IMR-90 (cell line): Measurements from ENCODE around the gene FYCO1. TPM values are rescaled to one million over a fixed set of nuclear protein-coding genes. Genes with fewer than 3 reads are reported as not detected.

ENCODE experiments used
- ATAC-seq: fragments of 200-7000 bp; cut with Tn5 transposase; 2 replicates; pipeline ENCODE4 v1.9.1; 2020; ENCODE audit warnings: low read depth, mild to moderate bottlenecking, moderate library complexity
- BruUV-seq: library from RNA; stranded (reverse); fragments of 400-500 nt; replicated peaks from 2 replicates; lab custom pipeline; 2021; lab: Mats Ljungman, UMichigan
- CTCF ChIA-PET: fragments of 300-600 bp; formaldehyde crosslinking; extraction: SDS; loops from one replicate; lab custom pipeline; 2021; ENCODE audit warnings: antibody characterized with exemption; lab: Yijun Ruan, JAX
- POLR2A ChIA-PET: fragments of 300-600 bp; sonication (Branson Sonifier 250); formaldehyde crosslinking; loops from one replicate; lab custom pipeline; 2022; ENCODE audit warnings: antibody characterized with exemption; ENCODE audit not compliant: unreplicated experiment; lab: Charles Lee
- DNase-seq: peaks from one replicate; pipeline ENCODE4 v3.0.0; 2013
- H2AFZ ChIP-seq: replicated peaks from 2 replicates; pipeline ENCODE3; 2013; ENCODE audit warnings: low read length, mild to moderate bottlenecking; ENCODE audit not compliant: poor library complexity
- H2AK5ac ChIP-seq: 2 replicates; pipeline ENCODE4 v1.6.1; 2013; ENCODE audit warnings: low read depth, low read length, inconsistent platforms
- H2AK9ac ChIP-seq: replicated peaks from 2 replicates; pipeline ENCODE3; 2013; ENCODE audit warnings: mild to moderate bottlenecking, low read depth, low read length, moderate library complexity; ENCODE audit not compliant: poor library complexity
- H2BK120ac ChIP-seq: 2 replicates; pipeline ENCODE4 v1.6.1; 2013; ENCODE audit warnings: low read depth, low read length, inconsistent platforms
- H2BK15ac ChIP-seq: 3 replicates; pipeline ENCODE4 v1.6.1; 2013; ENCODE audit warnings: low read depth, low read length, inconsistent platforms
- H2BK20ac ChIP-seq: 2 replicates; pipeline ENCODE4 v1.6.1; 2013; ENCODE audit warnings: low read depth, mild to moderate bottlenecking, inconsistent platforms, low read length, moderate library complexity
- H2BK5ac ChIP-seq: 2 replicates; pipeline ENCODE4 v1.6.1; 2013; ENCODE audit warnings: mild to moderate bottlenecking, low read depth, low read length, inconsistent platforms; ENCODE audit not compliant: poor library complexity, severe bottlenecking
- H3K14ac ChIP-seq: replicated peaks from 2 replicates; pipeline ENCODE4 v1.6.1; 2013; ENCODE audit warnings: low read depth, low read length, inconsistent platforms
- H3K18ac ChIP-seq: 2 replicates; pipeline ENCODE4 v1.6.1; 2013; ENCODE audit warnings: low read depth, low read length, control low read depth
- H3K23ac ChIP-seq: 2 replicates; pipeline ENCODE4 v1.6.1; 2013; ENCODE audit warnings: low read depth, low read length, inconsistent platforms
- H3K27ac ChIP-seq: 2 replicates; pipeline ENCODE4 v1.5.1; 2013; ENCODE audit warnings: mild to moderate bottlenecking, control low read depth, low read length; ENCODE audit not compliant: insufficient read depth
- H3K27me3 ChIP-seq: 2 replicates; pipeline ENCODE4 v1.6.1; 2013; ENCODE audit warnings: low read length; ENCODE audit not compliant: control insufficient read depth, insufficient read depth
- H3K36me3 ChIP-seq: 2 replicates; pipeline ENCODE4 v1.6.1; 2013; ENCODE audit warnings: low read length, mixed read lengths; ENCODE audit not compliant: control insufficient read depth, insufficient read depth
- H3K4ac ChIP-seq: 2 replicates; pipeline ENCODE4 v1.6.1; 2013; ENCODE audit warnings: low read depth, low read length, inconsistent platforms
- H3K4me1 ChIP-seq: 2 replicates; pipeline ENCODE4 v1.6.1; 2013; ENCODE audit warnings: low read length, mixed read lengths; ENCODE audit not compliant: control insufficient read depth, insufficient read depth
- H3K4me2 ChIP-seq: 2 replicates; pipeline ENCODE4 v1.6.1; 2013; ENCODE audit warnings: low read depth, mild to moderate bottlenecking, control low read depth, low read length, moderate library complexity
- H3K4me3 ChIP-seq: 2 replicates; pipeline ENCODE4 v1.5.1; 2013; ENCODE audit warnings: low read depth, mild to moderate bottlenecking, control low read depth, low read length, moderate library complexity; ENCODE audit not compliant: insufficient read depth
- H3K56ac ChIP-seq: 2 replicates; pipeline ENCODE4 v1.6.1; 2013; ENCODE audit warnings: low read length, inconsistent platforms; ENCODE audit not compliant: insufficient read depth; ENCODE audit errors: extremely low read depth
- H3K79me1 ChIP-seq, 2 experiments: 2 replicates each; pipeline ENCODE4 v1.6.1; 2013; ENCODE audit warnings: low read length in 2 of 2, inconsistent platforms in 1 of 2, low read depth in 1 of 2
- H3K9ac ChIP-seq: 2 replicates; pipeline ENCODE4 v1.6.1; 2013; ENCODE audit warnings: low read depth, low read length, control low read depth
- H3K9me1 ChIP-seq: 2 replicates; pipeline ENCODE4 v1.6.1; 2013; ENCODE audit warnings: low read length, inconsistent platforms; ENCODE audit not compliant: insufficient read depth
- H3K9me3 ChIP-seq: 2 replicates; pipeline ENCODE4 v1.6.1; 2013; ENCODE audit warnings: low read length; ENCODE audit not compliant: control insufficient read depth, insufficient read depth
- H4K20me1 ChIP-seq: 2 replicates; pipeline ENCODE4 v1.6.1; 2013; ENCODE audit warnings: low read length, inconsistent platforms; ENCODE audit not compliant: insufficient read depth
- H4K5ac ChIP-seq: 2 replicates; pipeline ENCODE4 v1.6.1; 2013; ENCODE audit warnings: mild to moderate bottlenecking, low read depth, low read length, control low read depth
- H4K8ac ChIP-seq, 2 experiments: 2 replicates each; pipeline ENCODE4 v1.6.1; 2013; ENCODE audit warnings: low read depth in 2 of 2, low read length in 2 of 2, control low read depth in 1 of 2, inconsistent platforms in 1 of 2
- H4K91ac ChIP-seq: 2 replicates; pipeline ENCODE4 v1.6.1; 2013; ENCODE audit warnings: low read depth, low read length, inconsistent platforms; ENCODE audit not compliant: insufficient read depth
- BHLHE40 ChIP-seq: fragments of 150-350 bp; IDR thresholded peaks from 2 replicates; pipeline ENCODE4 v1.6.1; 2016; ENCODE audit warnings: mild to moderate bottlenecking, low read depth, low read length
- CEBPB ChIP-seq: IDR thresholded peaks from 2 replicates; pipeline ENCODE4 v1.6.1; 2012; ENCODE audit warnings: low read depth, low read length, improper control_type of control experiment
- CHD1 ChIP-seq: IDR thresholded peaks from 2 replicates; pipeline ENCODE4 v1.6.1; 2012; ENCODE audit warnings: low read depth, low read length, improper control_type of control experiment
- CTCF ChIP-seq: conservative IDR thresholded peaks from 2 replicates; pipeline ENCODE4 v1.5.1; 2012; ENCODE audit warnings: mild to moderate bottlenecking, low read depth, low read length, improper control_type of control experiment
- ELK1 ChIP-seq: fragments of 150-350 bp; IDR thresholded peaks from 2 replicates; pipeline ENCODE4 v1.6.1; 2016; ENCODE audit warnings: low read depth, mild to moderate bottlenecking, low read length, moderate library complexity, borderline replicate concordance
- FOS ChIP-seq: fragments of 150-350 bp; IDR thresholded peaks from 2 replicates; pipeline ENCODE4 v1.6.1; 2016; ENCODE audit warnings: low read depth, low read length
- MAFK ChIP-seq: IDR thresholded peaks from 2 replicates; pipeline ENCODE4 v1.6.1; 2012; ENCODE audit warnings: low read depth, low read length, improper control_type of control experiment
- MAZ ChIP-seq: IDR thresholded peaks from 2 replicates; pipeline ENCODE4 v1.6.1; 2012; ENCODE audit warnings: low read depth, mild to moderate bottlenecking, low read length, improper control_type of control experiment, moderate library complexity, borderline replicate concordance
- MXI1 ChIP-seq: IDR thresholded peaks from 2 replicates; pipeline ENCODE4 v1.6.1; 2012; ENCODE audit warnings: low read depth, mild to moderate bottlenecking, low read length, moderate library complexity, borderline replicate concordance
- NFE2L2 ChIP-seq: fragments of 150-350 bp; IDR thresholded peaks from 2 replicates; pipeline ENCODE4 v1.6.1; 2016; ENCODE audit warnings: low read depth, mild to moderate bottlenecking, low read length
- POLR2A ChIP-seq: IDR thresholded peaks from 2 replicates; pipeline ENCODE4 v1.6.1; 2012; ENCODE audit warnings: mild to moderate bottlenecking, low read depth, low read length
- RAD21 ChIP-seq: IDR thresholded peaks from 2 replicates; pipeline ENCODE4 v1.6.1; 2012; ENCODE audit warnings: low read length, improper control_type of control experiment
- RCOR1 ChIP-seq: IDR thresholded peaks from 2 replicates; pipeline ENCODE4 v1.6.1; 2012; ENCODE audit warnings: mild to moderate bottlenecking, low read length, improper control_type of control experiment; ENCODE audit not compliant: insufficient replicate concordance
- RFX5 ChIP-seq: IDR thresholded peaks from 2 replicates; pipeline ENCODE4 v1.8.0; 2012; ENCODE audit warnings: low read depth, mild to moderate bottlenecking, low read length, moderate library complexity
- SMC3 ChIP-seq: fragments of 150-350 bp; IDR thresholded peaks from 2 replicates; pipeline ENCODE4 v1.6.1; 2016; ENCODE audit warnings: low read depth, mild to moderate bottlenecking, antibody characterized with exemption, low read length, moderate library complexity
- WGBS, 2 experiments: methylation state at CpG; one replicate each; pipeline versions ENCODE4 v1.1.5 to v1.1.7; 2013; ENCODE audit warnings: missing lambda C conversion rate in 2 of 2; ENCODE audit not compliant: insufficient read length in 1 of 2; ENCODE audit errors: extremely low coverage in 2 of 2; 5-methylcytosine and 5-hydroxymethylcytosine counted together
- dilution Hi-C: fragments of 300-500 bp; cut with HindIII; formaldehyde crosslinking; loops from one replicate; pipeline ENCODE4 v1.14.3; 2018; ENCODE audit warnings: low sequenced_read_pairs; ENCODE audit not compliant: unreplicated experiment
- in situ Hi-C: fragments of 300-500 bp; cut with MboI; formaldehyde crosslinking; loops from 3 replicates; pipeline ENCODE4 v1.14.3; 2019; ENCODE audit warnings: low sequenced_read_pairs, inconsistent platforms, mixed read lengths
- intact Hi-C: fragments of 100-400 bp; cut with micrococcal nuclease; formaldehyde crosslinking; loops from 2 replicates; pipeline ENCODE4 v1.10.0; 2022
- polyA plus RNA-seq, 3 experiments: library from polyadenylated mRNA; depleted of rRNA; stranded (reverse); fragments of >200 nt; gene quantifications; 2 replicates each; pipeline ENCODE4 v1.2.3, GENCODE V29; 2012; ENCODE audit warnings: low replicate concordance in 1 of 3
- total RNA-seq: library from RNA; depleted of rRNA; stranded (reverse); fragments of >200 nt; gene quantifications from 2 replicates; pipeline ENCODE4 v1.2.3, GENCODE V29; 2012

Gene FYCO1
- total and polyA plus RNA-seq, 2 of the 4 experiments (the other 2 are of a cell fraction): 13.7 to 20.1 TPM

GRCh38 chr3:45870099-45870498, 125.5 kb downstream of the FYCO1 start:
- POLR2A ChIA-PET: no interaction called here
- dilution Hi-C loops: no loop called here

More at GRCh38 chr3:45870099-45870498, 125.5 kb downstream of the FYCO1 start:
- intact Hi-C loops: no loop called here
- Histone ChIP-seq H2BK20ac (no peak overlapping the region), H3K27me3 (peaks cover 44% of the 10 kb centered on the region), H3K9ac (no peak overlapping the region), H2AK9ac (no peak overlapping the region), H3K27ac (no peak overlapping the region), H3K4me3 (no peak overlapping the region), H3K4me2 (no peak overlapping the region), H2AFZ (no peak overlapping the region), H3K9me1 (0 out of 2 replicates have a peak, but pooled peaks cover 2% of the 10 kb centered on the region), H2BK5ac (no peak overlapping the region), H4K5ac (no peak overlapping the region), H3K23ac (no peak overlapping the region), H4K20me1 (no peaks in the 10 kb centered on the region), H3K9me3 (no peaks in the 10 kb centered on the region), H4K91ac (no peak overlapping the region), H2BK15ac (no peak overlapping the region), H3K79me1 (no peaks in the 10 kb centered on the region), H3K4ac (no peak overlapping the region), H3K36me3 (no peaks in the 10 kb centered on the region), H4K8ac (no peak overlapping the region), H2BK120ac (no peak overlapping the region), H3K56ac (no peak overlapping the region), H2AK5ac (no peak overlapping the region), H3K18ac (no peak overlapping the region), H3K4me1 (no peaks in the 10 kb centered on the region), H3K14ac (no peak overlapping the region)
- BruUV-seq: no TSS peak
- DNase-seq: no peak
- no peak for ATAC-seq
- in situ Hi-C loops: no loop called here
- CTCF ChIA-PET: no interaction called here
- 63% methylated on average over 1 of the region's 4 CpGs; no CpG with 5 or more reads in 1 of the 2 experiments for WGBS, 2 experiments
- no peak for TF ChIP-seq CHD1
- TF ChIP-seq RFX5: no peak
- no peak for TF ChIP-seq RCOR1
- no peak for TF ChIP-seq NFE2L2
- TF ChIP-seq MAZ: no peak
- TF ChIP-seq ELK1: no peak
- no peak for TF ChIP-seq MXI1
- TF ChIP-seq FOS: no peak
- TF ChIP-seq MAFK: no peak
- TF ChIP-seq BHLHE40: no peak
- no peak for TF ChIP-seq CEBPB
- TF ChIP-seq POLR2A: no peak
- no peak for TF ChIP-seq CTCF
- no peak for TF ChIP-seq RAD21
- TF ChIP-seq SMC3: no peak
